Measurements from ENCODE around the gene FAM120B. TPM values are rescaled to one million over a fixed set of nuclear protein-coding genes. Genes with fewer than 3 reads are reported as not detected.

Gene FAM120B
- total RNA-seq, 1 experiment from 2014 or later: 16.7 TPM

- H3K4me3 Mint-ChIP-seq: peak overlapping the region; percentile 25 to 64; a peak in 3 of 5 replicates
- peak; percentile 38; the same call in 1 of the 3 replicates for TF ChIP-seq CTCF (conservative IDR thresholded peaks at IDR 0.05)
Observed at GRCh38 chr6:170296746-170297575, 9.6 kb upstream of the FAM120B start.

More at GRCh38 chr6:170296746-170297575, 9.6 kb upstream of the FAM120B start:
- Histone ChIP-seq H4K20me1 (ENCODE audit: control insufficient read depth, insufficient read depth, insufficient read length) (no peaks in the 10 kb centered on the region), H2BK20ac (ENCODE audit: low read depth, low read length, poor library complexity, severe bottlenecking) (no peak overlapping the region), H4K8ac (replicated peaks; ENCODE audit: insufficient read length, low read depth, low read length) (no peak overlapping the region), H3K4me1 (ENCODE audit: insufficient read depth, low read length) (peaks cover 8% of the 10 kb centered on the region; the same call in 1 of the 2 replicates), H3K9ac (ENCODE audit: extremely low read depth, insufficient read length, low read length) (no peak overlapping the region), H3K27ac (ENCODE audit: insufficient read length, low read depth, low read length) (no peak overlapping the region), H2BK5ac (ENCODE audit: insufficient read length, low read length) (no peak overlapping the region), H3K4ac (ENCODE audit: low read depth, low read length) (no peak overlapping the region), H2BK12ac (ENCODE audit: insufficient read length, low read depth, low read length) (no peak overlapping the region), H4K5ac (ENCODE audit: insufficient read length, low read depth, low read length) (no peak overlapping the region), H3K9me3 (ENCODE audit: control insufficient read depth, low read depth, low read length) (peaks cover 20% of the 10 kb centered on the region), H2BK15ac (ENCODE audit: low read depth, low read length) (no peak overlapping the region), H3K56ac (ENCODE audit: insufficient read length, low read depth, low read length) (no peak overlapping the region), H3K27me3 (ENCODE audit: insufficient read depth, low read length) (peaks cover 38% of the 10 kb centered on the region), H3T11ph (ENCODE audit: low read length) (no peak overlapping the region), H3K23me2 (ENCODE audit: insufficient read length, low read depth, low read length, poor library complexity, severe bottlenecking) (peaks cover 9% of the 10 kb centered on the region), H2BK120ac (ENCODE audit: low read depth, low read length, poor library complexity, severe bottlenecking) (no peak overlapping the region), H3K23ac (ENCODE audit: insufficient read length, low read depth, low read length) (no peak overlapping the region), H2AK5ac (ENCODE audit: insufficient read length, low read length) (no peak overlapping the region), H3K18ac (ENCODE audit: insufficient read length, low read depth, low read length) (peak overlapping the region; percentile 47), H3K79me1 (ENCODE audit: insufficient read depth, low read depth, low read length, poor library complexity, severe bottlenecking) (no peaks in the 10 kb centered on the region), H3K14ac (ENCODE audit: insufficient read depth, low read length) (0 out of 2 replicates have a peak overlapping the region, but pooled peaks have one; percentile 67), H2AFZ (ENCODE audit: low read length) (no peak overlapping the region), H3K79me2 (ENCODE audit: insufficient read depth, low read length) (no peaks in the 10 kb centered on the region), H3K4me2 (ENCODE audit: insufficient read depth, insufficient read length, low read length) (peak overlapping the region; percentile 1), H4K91ac (ENCODE audit: insufficient read length, low read depth, low read length) (no peak overlapping the region)
- peaks cover 50 to 56% of the 10 kb centered on the region in 2 experiments for H3K4me1 Mint-ChIP-seq
- H3K27me3 Mint-ChIP-seq (ENCODE audit: low read depth): peaks cover 80% of the 10 kb centered on the region
- no peak overlapping the region for H3K27ac Mint-ChIP-seq
- H3K9me3 Mint-ChIP-seq: peaks cover 31 to 34% of the 10 kb centered on the region in 2 experiments
- peaks cover 25 to 37% (median 27%) of the 10 kb centered on the region in 3 experiments for H3K36me3 Mint-ChIP-seq (ENCODE audit: insufficient read depth in 1 of 3, low read depth in 3 of 3)
- no peak for DNase-seq
- WGBS (ENCODE audit: extremely low coverage, insufficient read length, low lambda C conversion rate): no CpG with 5 or more reads among the region's 67 CpGs

Data from H9 (cell line).